HG03354 (cell line): ENCODE results near the gene LRRIQ1.

Experiments used
- ATAC-seq: cut with Tn5 transposase; IDR thresholded peaks from one replicate; pipeline ENCODE4 v1.9.1; 2021; ENCODE audit warnings: mild to moderate bottlenecking; ENCODE audit not compliant: unreplicated experiment, poor library complexity, severe bottlenecking

Gene LRRIQ1

DNA sequence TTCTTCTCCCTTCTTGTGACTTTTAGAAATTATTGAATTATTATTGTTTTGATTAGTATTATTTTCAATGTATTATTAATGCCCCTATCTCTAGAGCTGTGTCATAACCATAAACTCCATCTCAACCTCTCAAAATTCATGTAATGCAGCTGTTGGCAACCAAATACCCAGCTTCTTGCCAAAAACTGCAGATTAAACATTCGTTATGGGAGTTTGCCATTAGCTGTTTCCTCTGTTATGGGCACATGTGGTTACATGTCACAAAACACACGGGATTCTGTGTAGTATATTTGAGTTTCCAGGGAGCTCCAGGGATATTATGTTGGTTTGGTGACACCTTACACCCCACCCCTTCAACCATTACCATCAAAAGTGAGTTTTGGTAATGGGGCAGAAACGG lies 241.0 kb downstream of the LRRIQ1 start:
- no peak for ATAC-seq

DNA sequence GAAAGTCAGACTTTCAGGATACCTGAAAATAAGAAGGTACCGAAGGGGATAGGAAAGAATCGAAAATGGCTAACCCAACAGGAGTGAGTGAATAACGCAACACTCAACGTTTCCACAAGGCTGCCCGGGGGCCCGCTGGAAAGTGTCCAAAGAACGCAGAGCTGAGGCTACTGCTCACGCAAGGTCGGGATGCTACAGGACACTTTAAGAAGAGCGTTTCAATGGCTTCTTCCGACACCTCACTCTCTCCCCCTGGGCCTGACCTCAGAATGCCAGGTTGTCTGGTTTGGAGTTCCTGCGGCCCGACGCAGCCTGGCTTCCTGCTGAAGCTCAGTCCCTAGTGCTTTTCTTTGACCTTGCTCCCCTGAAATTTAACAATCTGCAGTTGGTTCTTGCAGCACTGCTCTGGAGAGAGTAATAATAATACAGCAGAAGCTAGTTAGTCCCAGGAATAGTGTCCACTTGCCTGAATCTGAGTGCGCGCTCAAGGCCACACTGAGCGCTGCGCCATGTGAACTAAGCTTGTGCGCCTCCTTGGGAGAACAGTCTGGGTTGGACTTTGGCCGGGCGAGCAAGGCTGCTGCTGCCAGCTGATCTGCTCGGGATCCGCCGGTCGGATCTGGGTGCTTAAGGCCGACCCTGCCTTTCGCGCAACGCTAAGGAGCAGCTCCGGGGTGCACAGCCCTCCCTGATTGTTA lies 241.9 kb downstream of the LRRIQ1 start:
- no peak for ATAC-seq

DNA sequence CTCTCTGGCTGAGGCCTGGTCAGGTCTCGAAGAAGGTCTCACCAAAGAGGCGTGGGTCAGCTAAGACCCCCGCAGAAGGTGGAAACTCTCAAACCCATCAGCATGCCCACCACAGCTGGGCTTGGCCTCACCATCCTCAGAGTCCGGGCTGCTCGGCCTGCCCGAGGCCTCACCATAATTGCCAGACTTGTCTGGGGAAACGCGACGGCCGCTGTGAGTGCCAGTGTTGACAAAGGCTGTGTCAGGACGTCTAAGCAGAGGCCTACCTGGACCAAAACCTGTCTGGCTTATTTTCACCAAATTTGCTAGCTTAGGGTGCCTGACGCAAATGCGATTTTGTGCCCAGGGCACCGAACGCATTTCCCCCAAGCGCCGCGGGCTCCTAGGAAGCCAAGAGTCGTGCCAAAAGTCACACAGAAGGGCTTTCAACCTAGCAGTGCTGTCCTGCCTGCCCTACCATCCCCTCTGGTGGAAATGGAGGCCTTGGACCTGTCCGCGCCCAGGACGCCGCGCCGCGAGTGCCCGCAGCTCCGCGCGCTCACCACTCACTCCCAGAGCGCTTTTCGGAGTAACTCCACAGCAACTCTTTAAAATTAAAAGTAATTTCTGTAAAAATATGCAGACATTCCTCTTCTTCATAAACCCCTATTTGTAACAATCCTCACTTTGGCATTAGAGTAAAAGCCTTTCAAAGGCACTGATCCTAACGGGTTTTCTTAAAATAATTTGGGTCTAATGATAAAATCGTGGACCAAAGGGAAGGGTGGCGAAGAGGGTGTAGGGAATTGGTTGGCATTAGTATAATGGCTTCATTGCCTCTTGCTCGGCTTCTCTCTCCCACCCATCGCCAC lies 242.7 kb downstream of the LRRIQ1 start:
- ATAC-seq, result no peak

DNA sequence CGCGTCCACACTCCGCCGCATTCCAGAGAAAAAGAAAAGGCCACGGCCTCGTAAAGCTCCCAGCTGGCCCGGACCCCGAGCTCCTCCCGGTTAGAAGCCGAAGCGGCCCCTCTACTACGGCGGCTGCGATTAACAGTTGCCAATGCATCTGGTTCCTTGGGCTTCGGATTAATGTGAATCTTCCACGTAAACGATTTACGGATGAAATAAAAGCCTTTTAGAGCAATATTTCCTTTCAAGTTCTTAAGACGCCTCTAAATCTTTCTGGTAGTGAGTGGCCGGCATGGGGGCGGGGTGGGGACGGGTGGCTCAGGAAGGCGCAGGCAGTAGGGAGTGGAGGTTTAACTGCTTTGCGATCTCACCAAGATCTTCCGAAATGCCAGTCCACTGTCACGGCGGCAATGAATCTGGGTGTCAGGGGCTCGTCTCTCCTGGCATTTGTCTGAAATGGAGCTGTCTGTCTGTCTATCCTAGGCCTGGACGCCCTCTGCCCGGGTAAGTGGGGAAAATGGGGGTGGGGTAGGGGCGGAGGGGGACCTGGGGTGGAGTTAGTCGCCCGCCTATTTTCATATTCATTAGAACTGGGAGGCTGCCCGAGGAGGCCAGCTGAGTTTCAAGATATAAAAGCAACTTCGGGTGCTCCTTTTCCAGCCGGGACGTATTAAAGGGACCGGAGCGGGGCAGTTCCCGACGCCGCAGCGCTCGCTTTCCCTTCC lies 243.5 kb downstream of the LRRIQ1 start:
- ATAC-seq, result no peak

DNA sequence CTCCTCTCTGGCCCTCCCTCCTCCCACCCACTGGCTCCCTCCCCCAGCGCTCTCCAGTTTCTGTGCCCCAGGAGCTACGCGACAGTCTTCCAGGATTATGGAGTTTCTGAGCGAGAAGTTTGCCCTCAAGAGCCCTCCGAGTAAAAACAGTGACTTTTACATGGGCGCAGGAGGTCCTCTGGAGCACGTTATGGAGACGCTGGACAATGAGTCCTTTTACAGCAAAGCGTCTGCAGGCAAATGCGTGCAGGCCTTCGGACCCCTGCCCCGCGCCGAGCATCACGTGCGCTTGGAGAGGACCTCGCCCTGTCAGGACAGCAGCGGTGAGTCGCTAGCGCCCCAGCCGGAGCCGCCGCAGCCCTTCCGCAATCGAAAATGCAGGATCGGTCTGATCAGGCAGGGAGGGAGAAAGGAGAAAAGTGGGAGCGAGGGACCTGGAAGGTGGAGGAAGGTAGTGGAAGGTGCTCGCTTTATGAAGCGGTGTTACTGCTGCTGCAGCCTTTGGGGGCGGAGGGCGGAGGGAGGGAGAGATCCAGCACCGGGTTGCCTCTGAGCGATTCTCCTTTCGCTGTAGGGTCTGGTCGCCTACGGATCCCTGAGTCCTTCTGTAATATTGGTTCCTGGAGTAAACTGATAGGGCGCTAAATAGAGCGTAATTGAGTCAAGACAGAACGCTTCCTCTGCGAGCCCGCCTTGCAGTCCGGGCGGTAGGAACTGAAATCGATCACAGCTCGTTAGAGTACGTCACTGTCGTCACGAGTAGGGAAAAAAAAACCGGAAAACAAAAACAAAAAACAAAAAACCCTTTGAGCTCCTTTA lies 244.2 kb downstream of the LRRIQ1 start, which contains the start of gene ALX1:
Gene ALX1, plus strand, starts transcription at position 56 of the 819 bp plus-strand sequence. Its CDS starts 42 bp downstream, at position 98.
- peak; percentile 69 for ATAC-seq

DNA sequence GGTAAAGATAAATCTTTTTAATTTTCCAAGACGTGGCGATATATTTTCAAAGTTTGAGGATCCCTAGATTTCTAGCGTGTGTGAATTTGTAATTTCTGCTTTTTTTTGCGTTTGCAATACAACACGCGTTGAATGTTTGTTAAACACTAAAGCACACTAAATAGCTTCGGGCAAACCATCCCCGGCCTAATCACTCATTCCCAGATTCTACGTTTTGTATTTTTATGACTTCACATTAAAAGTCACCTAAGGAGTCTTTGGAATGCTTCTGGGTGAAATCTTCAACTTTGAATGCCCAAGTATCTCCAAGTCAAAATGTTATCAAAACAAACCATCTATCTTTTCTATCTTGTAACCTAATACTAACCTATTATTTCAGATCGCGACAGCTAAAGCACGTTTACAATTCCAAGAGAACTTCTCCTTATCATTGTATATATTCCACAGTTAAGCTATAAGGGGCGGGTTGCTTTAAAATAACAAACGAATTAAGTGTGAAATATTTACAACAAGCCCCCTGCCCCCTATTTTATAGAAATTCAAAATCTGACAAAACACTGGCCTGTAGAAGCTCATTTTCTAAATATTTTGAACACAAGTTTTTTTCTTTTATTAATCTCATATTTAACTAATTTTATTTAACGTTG lies 245.0 kb downstream of the LRRIQ1 start:
- no peak for ATAC-seq

DNA sequence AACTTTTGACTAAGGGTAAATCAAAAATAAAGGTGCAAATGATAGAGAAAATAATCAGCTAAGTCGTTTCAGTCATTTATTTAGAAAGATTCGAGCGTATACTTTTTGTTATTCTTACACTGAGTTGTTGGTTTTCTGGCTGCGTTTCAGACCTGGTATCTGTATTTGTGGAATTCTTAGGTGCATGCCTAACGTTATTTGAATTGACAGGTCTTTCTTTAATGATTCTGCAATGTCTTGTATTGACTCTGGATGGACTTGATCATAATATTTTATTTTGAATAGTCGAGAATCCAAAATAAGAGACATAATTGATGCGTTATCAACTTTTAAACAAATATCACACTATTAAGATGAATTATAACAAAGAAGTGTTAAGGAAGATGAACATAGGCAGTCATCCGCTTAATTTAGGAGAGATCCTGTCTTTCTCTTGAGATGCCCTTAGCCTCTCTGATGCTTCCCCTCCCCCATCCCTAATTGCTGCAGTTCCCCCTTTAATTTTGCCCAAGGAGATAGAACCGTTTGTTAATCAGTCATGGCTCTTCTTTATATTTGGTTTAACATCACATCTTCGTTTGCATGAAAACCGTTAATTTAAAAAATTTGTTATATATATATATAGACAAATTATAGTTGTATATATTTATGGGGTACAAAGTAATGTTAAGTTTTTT lies 245.6 kb downstream of the LRRIQ1 start:
- no peak for ATAC-seq

DNA sequence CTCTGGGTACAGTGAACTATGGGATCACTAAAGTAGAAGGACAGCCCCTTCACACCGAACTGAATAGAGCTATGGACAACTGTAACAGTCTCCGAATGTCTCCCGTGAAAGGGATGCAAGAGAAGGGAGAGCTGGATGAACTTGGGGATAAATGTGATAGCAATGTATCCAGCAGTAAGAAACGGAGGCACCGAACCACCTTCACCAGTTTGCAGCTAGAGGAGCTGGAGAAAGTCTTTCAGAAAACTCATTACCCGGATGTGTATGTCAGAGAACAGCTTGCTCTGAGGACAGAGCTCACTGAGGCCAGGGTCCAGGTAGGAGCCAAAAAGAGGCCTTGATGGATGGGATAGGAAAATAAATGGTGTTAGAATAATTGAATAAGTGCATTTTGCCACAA lies 247.4 kb downstream of the LRRIQ1 start:
- no peak for ATAC-seq
